Cardiac septum (tissue), 1 donor: ENCODE data around the gene COX19. TPM values are rescaled to one million over a fixed set of nuclear protein-coding genes. Genes with fewer than 3 reads are reported as not detected.
"Not testable (repeated sequence)": the region's sequence is repeated elsewhere in the genome, so short reads cannot be mapped to it uniquely, and the experiment has no call there.

Experiments used
- DNase-seq: peaks from one replicate; pipeline ENCODE4 v3.0.0-alpha.2; 2020; ENCODE audit warnings: low spot score
- intact Hi-C: fragments of 100-400 bp; cut with DNase I; formaldehyde crosslinking; loops from one replicate; pipeline ENCODE4 v1.14.0; 2022
- total RNA-seq: library from RNA; stranded (reverse); fragmentation: NEBNext Ultra II Directional; extraction: Animal tissue kit (Norgen Biotek cat#: 25700); gene quantifications from one replicate; pipeline ENCODE4 v1.2.1, GENCODE V29; 2021
- donor health status: DM: no; HTN: no; CAD: no.

Gene COX19
- total RNA-seq, 1 donor from 2014 or later: 7.3 TPM

DNA sequence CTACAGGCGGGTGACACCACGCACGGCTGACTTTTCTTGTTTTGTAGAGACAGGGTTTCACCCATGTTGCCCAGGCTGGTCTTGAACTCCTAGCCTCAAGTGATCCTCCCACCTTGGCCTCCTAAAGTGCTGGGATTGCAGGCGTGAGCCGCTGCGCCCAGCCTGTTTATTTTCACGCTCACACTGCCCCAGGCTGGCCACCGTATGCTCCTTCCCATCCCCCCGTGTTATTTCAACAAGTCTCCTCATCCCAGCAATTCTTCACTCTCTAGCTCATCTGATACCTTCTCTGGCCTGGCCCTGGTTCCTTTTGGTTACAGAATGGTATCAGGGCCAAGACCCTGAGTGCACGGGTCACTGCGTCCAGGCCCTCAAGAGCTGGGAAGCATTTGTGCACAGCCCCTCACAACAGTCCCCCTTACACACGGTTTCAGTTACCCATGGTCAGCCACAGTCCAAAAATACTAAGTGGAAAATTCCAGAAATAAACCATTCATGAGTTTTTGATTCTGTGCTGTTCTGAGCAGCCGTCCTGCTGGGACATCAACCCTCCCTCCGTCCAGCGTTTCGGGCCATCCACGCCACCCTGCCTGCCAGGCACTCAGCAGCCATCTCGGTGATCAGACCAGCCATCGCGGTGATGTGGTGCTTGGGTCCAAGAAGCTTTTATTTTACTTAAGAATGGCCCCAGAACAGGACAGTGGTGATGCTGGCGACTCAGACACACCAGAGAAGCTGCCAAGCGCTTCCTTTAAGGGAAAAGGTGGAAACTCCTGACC is 8.9 kb downstream of the COX19 start:
- intact Hi-C loops: no loop called here
- DNase-seq: no peak

DNA sequence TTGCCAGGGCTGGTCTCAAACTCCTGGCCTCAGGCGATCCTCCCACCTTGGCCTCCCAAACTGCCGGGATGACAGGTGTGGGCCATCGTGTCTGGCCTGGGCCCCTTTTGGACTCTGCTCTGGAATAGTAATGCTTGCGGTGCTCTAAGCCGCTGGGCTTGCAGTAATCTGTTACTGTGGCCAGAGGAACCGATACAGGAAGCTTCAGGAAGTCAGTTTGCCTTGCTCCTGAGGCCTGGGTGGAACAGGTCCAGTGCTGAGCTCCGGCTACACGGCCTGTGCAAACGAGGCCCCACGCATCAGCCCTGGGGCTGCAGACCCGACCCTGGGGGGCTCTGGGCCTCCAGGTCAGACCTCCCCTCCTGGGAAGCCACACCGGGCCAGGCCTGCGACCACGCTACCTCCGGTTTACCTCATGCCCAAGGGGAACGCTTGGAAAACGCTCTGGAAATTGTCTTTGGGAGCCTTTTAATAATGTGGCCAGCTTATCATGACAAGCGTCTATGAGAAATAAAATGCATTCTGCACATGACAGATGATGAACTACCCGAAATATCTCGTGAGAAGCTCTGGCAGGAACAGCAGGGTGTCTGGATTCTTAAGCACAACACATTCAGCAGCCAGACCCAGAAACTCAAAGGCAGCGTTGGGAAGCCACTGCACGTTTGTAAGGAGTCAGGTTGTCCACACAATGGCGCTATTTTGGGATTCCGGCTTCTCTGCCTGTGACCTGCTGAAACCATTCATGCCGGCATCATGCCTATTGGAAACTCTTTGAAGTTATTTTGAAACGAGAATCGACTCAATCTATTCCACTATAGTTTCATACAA is 10.7 kb downstream of the COX19 start:
- intact Hi-C loops: no loop called here
- no peak for DNase-seq

DNA sequence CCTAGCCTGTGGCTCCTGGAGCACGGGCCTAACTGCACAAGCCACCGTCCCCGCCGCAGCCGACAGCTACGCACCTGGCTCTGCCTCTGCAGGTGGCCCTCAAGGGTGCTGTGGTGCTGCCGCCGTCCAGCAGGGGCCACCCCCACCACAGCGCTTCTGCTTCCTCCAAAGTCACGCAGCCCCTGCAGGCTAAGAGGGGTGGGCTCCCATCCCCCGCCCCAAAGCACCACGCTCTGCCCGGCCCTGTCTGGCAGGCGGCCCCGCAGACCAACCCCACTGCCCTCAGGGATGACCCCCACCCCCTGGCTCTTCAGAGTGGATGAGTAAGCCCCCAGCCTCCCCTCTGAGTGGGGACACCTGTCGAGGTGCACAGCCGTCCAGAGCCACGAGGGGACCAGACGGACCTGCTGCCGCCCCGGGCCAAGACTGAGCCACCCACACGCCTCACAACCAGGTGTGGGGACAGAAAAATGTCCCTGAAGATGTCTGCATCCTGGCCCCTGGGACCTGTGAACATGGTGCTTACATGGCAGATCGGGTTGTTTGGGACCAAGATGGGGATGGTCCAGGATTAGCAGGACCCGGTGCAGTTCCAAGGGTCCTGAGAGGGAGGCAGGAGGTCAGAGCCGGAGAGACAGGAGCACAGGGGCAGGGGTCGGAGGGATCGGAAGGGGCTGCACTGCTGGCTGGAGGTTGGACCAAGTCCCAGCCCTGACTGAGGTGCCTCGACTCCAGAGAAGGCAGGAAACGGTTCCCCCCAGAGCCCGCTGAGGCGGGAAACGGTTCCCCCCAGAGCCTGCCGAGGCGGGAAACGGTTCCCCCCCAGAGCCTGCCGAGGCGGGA is 11.9 kb downstream of the COX19 start:
- intact Hi-C loops: no loop called here
- DNase-seq: no peak

DNA sequence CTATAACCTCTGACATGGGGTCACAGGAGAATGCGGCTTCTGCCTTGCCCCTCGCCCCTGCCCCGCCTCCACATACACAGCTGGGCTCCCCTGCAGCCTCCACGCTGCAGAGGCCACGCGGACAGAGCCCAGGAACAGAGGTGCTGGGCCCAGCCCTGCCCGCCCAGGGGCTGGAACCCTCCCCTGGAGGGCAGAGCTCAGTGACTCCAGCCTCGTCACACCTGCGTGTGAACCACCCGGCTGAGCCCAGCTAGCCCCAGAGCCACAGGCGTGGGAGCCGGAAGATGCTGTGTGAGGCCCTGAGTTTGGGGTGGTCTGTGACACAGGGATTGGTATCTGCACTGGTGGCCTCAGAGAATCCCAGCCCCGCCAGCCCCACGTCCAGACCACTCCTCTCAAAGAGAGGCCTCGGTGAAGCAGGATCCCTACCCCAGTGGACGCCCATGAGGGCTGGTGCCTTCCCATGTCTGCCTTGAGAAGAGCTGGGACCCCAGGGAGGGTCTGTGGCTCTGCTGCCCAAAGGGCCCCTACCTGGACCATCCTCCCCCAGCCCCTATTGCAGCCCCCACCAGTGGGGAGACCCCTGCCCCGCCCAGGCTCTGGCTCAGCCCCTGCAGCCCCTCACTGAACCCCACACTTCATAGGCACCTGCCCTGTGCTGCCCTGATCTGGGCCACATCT is 12.8 kb downstream of the COX19 start:
- DNase-seq: no peak
- intact Hi-C loops: no loop called here

DNA sequence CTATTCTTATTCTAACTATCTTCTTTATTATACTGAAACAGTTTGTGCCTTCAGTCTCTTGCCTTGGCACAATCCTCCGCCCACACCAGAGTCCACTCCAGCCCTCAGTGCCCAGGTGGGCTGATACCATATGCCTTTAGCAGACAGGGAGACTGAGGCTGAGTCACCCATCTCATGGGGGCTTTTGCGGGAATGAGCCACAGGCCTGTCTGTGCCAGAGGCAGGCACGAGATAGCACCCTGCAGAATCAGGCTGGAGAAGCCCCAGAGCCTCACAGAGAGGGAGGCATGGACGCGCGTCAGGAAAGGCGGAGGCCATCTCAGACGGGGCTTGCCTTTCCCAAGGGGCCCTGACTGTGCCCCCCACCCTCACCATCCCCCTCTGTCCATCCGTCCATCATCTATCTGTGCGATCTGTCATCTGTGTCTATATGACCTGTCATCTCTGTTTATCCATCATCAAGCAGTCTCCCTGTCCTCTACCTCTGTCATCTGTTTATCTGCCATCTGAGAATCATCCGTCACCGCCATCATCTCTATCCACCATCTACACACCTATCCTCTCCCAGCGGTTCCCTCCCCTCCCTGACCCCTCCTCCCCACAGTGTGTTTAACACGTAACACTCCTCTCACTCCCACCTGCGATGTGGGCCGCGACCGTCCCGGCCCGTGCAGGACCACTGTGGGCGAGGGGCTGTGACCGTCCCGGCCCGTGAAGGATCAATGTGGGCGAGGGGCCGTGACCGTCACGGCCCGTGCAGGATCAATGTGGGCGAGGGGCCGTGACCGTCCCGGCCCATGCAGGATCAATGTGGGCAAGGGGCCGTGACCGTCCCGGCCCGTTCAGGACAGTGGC is 13.6 kb downstream of the COX19 start:
- intact Hi-C loops: no loop called here
- no peak for DNase-seq

DNA sequence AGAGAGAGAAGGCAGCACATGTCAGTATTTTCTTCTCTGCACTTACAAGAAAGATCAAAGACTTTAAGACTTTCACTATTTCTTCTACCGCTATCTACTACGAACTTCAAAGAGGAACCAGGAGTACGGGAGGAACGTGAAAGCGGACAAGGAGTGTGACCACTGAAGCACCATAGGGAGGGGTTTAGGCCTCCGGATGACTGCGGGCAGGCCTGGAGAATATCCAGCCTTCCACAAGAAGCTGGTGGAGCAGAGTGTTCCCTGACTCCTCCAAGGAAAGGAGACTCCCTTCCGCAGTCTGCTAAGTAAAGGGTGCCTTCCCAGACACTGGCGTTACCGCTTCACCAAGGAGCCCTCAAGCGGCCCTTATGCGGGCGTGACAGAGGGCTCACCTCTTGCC is 14.4 kb downstream of the COX19 start:
- intact Hi-C loops, DNase-seq: not testable (repeated sequence)

DNA sequence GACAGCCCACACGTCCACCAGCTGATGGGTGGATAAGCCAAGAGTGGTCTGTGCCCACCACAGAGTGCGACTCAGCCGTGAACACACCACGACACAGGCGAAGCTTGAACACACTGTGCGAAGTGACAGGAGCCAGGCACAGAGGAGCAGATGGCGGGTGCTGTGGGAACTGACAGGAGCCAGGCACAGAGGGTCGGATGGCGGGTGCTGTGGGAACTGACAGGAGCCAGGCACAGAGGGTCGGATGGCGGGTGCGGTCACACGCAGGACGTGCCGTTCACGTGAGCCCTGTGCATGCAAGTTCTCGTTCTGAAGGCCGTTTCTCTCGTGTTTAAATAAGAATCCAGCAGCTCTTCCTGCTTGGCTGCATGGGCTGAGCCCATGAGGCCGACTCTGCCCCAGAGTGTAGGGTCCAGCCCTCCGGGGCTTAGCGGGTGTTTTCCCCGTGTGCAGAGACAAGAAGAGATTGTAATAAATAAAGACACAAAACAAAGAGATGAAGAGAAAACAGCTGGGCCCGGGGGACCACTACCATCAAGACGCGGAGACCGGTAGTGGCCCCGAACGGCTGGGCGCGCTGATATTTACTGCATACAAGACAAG is 15.0 kb downstream of the COX19 start:
- DNase-seq: no peak
- intact Hi-C loops: no loop called here

DNA sequence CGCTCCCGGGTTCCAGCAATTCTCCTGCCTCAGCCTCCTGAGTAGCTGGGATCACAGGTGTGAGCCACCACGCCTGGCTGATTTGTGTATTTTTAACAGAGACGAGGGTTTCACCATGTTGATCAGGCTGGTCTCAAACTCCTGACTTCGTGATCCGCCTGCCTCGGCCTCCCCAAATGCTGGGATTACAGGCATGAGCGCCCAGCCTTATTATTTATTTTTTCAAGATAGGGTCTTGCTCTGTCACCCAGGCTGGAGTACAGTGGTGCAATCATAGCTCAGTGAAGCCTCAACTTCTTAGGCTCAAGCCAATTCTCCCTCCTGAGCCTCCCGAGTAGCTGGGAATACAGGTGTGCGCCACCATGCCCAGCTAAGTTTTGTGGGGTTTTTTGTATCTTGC is 15.6 kb downstream of the COX19 start:
- intact Hi-C loops: loop anchor here (5.0 kb wide), 1 partner anchor 52 kb away; no protein-coding TSS in a partner anchor
- not testable (repeated sequence) for DNase-seq

DNA sequence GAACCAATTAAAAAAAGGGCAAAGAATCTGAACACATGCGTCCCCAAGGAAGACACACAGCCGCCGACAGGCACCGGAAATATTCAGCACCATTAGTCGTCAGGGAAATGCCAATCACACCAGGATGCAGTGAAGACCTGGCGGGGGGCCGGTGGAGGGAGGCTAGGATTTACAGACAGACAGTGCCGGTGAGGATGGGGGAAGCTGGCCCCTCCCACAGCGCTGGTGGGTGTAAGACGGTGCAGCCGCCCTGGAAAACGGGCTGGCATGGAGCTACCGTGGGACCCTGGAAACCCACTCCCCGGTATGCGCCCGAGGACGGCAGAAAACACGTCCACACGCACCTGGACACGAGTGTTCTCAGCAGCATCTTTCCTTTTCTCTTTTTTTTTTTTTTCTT is 16.1 kb downstream of the COX19 start:
- intact Hi-C loops: loop anchor here (5.0 kb wide), 1 partner anchor 52 kb away; no protein-coding TSS in a partner anchor
- no peak for DNase-seq

DNA sequence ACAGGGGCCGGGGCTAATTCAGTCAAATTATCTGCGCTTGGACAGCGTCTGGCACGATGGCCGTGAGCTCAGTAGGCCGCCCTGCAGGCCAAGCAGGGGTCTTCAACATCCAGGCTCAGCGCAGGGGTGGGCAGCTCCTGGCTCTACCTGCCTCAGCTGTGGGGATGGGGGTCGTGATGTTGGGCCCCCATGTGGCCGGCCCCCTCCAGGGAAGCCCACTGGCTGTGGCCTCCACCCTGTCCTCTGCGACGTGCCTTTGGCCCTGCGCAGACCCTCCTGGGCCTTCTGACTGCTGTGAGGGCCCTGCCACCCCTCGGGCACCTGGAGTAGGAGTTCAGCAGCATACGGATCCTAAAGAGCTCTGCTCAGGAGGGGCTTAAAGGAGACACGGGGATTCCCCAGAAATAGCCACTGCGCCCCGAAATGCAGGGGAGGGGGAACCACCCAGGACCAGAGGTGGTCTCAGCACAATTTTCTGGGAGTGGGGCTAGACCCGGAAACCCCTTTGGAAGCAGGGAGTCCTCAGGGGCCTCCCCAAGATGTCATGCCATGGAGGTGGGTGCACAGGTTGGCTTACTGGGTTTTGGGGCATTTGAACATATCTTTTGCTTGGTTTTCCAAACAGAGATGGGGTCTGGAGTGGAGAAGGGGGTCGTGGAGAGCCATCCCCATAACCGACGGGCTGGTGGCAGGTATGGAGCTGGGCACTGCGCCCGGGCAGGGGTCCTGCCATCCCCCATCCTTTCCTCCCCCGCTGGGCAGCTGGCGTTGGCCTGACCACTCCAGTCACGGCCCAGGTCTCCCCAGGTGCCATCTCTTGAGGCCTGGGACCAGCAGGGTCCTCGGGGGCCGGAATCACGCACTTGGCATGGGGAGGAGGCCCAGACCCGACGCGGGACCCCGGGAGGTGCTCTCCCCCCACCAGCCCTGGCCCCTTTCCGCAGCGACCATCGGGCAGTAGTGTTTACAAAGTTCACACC is 16.8 kb downstream of the COX19 start:
- DNase-seq: no peak
- intact Hi-C loops: loop anchor here (5.0 kb wide), 1 partner anchor 51 kb away; no protein-coding TSS in a partner anchor

DNA sequence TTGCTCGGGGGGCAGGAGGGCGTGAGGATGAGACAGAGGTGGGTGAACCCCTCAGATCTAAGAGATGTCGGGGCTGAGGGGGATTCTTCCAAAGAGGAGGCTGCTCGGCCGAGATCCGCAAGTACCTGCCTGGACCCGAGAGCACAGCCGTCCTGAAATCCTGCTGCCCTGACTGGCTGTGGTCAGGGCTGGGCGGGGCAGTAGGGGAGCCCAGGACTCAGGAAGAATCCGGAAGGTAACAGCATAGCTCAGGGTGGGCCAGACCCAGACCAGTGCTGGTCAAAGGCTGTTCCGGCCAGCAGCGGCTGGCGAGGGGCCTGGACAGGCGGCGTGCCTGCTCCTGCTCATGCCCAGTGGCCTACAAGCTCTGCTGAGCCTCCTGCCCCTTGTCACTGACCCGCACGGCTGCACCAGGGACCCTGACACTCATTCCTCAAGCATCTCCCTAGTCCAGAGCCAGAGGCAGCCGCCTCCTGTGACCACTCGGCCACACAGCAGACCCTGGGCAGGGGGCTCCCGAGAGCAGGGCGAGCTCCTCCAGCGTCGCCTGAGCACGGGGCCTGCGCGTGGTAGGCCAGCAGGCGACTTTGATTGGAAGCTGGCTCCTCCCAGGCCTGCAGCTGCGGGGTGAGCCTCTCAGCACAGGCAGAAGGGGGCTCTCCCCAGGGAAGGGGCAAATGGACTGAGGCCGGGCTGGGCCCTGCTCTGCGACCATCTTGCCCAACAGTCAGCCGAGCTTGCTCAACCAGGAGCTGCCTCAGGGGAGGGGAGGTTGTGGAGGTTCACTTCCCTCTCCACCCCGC is 17.7 kb downstream of the COX19 start:
- intact Hi-C loops: loop anchor here (5.0 kb wide), 1 partner anchor 50 kb away; no protein-coding TSS in a partner anchor
- DNase-seq: peak; percentile 90

DNA sequence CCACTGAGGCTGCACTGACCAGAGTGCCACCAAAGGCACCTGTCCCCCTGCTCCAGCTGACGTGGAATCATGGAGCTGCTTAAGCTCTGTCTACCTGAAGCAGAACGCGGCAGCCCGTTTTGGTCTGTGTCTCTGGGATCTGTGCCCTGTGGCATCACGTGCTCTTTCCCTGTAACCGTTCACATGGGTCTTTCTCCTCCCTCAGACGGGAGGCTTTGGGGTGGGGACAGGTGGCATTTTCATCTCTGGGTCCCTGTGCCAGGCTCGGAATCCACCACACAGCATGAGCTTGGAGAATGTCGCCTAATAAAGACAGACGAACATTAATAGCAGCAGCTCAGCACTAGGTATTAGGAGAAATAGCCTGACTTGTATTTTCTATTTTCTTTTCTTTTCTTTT is 19.3 kb downstream of the COX19 start:
- DNase-seq: no peak
- intact Hi-C loops: loop anchor here (5.0 kb wide), 1 partner anchor 49 kb away; no protein-coding TSS in a partner anchor

DNA sequence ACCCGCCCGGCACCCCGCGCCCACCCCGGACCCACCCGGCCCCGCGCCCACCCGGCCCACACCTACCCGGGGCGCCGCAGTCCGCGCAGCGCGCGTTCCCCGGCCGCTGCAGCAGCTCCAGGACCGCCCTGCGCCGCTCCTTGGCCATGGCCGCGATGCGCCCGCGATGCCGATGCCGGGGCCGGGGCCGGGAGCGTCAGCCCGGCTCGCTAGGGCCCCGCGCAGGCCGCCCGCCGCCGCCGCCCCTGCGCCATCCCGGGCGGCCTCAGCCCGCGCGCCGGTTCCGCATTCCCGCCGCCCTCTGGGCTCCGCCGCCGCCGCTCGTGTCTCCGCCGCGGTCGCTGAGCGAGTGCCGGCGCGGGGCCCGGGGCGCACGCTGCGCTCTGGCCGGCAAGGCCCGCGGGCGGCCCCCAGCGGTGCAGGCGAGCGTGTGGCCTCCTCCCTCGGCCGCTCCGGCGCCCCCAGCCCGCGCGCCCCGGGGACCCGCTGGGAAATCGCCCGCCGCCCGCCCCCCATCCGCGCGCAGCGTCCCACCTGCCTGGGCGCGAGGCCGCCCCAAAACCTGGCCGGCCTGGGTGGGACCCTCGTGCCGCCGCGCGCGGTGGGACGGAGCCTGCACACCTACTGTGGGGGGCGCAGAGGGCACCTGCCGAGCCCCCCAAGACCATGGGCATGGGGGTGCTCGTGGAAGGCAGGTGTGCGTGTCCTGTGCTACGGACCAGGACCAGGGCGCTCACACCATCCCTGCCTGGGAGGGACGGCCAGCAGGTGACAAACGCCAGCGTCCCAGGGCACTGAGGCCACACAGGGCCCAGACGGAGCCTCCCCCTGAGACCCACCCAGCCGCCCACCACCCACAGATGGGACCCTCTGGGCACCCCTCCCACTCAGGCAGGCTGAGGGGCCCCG is 20.8 kb downstream of the COX19 start, which contains the start of gene ADAP1:
ADAP1 (minus strand) TSS at position 351 of the 909 bp plus-strand sequence; CDS start at position 148, 203 bp downstream.
- DNase-seq: no peak
- intact Hi-C loops: loop anchor here (5.0 kb wide), 1 partner anchor 47 kb away; no protein-coding TSS in a partner anchor

DNA sequence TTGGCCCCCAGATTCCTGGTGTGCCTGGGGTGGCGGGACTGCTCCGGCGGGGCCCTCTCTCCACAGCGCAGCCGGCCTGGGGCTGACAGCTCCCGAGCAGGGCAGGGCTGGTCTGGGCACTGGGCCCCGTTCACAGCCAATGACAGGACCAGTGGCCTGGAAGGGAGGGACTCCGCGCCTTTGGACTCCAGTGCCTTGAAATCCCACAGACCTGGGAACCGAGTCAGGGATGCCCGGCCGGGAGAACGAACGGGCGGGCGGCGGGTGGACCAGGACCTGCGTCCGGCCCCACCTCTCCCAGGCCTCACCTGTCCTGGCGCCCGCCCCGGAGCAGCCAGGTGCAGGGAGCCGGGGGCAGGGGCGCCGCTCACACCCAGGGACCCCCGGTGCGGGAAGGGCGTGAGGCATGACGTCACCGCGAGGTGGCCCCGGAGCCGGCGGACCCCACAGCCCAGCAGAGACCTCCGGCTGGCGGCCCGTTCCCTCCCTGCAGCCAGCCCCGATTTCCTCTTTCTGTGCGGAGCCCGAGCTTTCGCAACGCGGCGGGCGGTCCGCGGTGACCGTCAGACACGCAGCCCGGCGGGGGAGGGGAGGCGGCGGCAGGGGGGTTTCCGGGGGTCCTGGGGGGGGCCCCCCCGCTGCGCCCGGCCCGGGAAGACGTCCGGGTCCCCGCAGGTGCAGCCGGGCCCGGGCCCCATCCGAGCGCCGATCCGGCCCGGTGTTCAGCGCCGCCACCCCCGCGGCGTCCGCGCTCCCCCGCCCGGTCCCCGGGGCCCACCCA is 21.6 kb downstream of the COX19 start:
- intact Hi-C loops: no loop called here
- DNase-seq: peak; percentile 91
